Adrenal gland (tissue), 12 donors: ENCODE results near the gene F7. TPM values are rescaled to one million over a fixed set of nuclear protein-coding genes. Genes with fewer than 3 reads are reported as not detected.
A peak's percentile ranks its signal among the peaks of the same experiment; 100 is the strongest.

ENCODE experiments used
- DNase-seq, 7 donors: peaks; one replicate each; pipeline ENCODE4 v3.0.0-alpha.2; 2019 to 2020
- H3K27ac ChIP-seq, 5 donors: fragments of 200-600 bp; sonication (generic) in 4 of 5; 1 replicate in 3 of 5; 2 replicates in 2 of 5; pipeline versions ENCODE4 v1.5.1 to v1.8.0; 2016 to 2020; ENCODE audit warnings: mild to moderate bottlenecking in 1 of 5
- H3K27me3 ChIP-seq: fragments of 200-600 bp; 2 replicates; pipeline ENCODE4 v1.8.0; 2021
- H3K36me3 ChIP-seq, 2 donors: fragments of 200-600 bp; replicated peaks in 1 of 2; 1 replicate in 1 of 2; 2 replicates in 1 of 2; pipeline versions ENCODE4 v1.5.1 to v1.8.0; 2018 to 2022
- H3K4me1 ChIP-seq, 2 donors: fragments of 200-600 bp; replicated peaks in 1 of 2; 1 replicate in 1 of 2; 2 replicates in 1 of 2; pipeline versions ENCODE4 v1.5.1 to v1.8.0; 2018 to 2021
- H3K4me3 ChIP-seq, 4 donors: fragments of 200-600 bp; sonication (generic) in 3 of 4; one replicate each; pipeline ENCODE4 v1.5.1; 2016 to 2018
- H3K9me3 ChIP-seq, 3 donors: fragments of 200-600 bp; sonication (generic) in 1 of 3; replicated peaks in 1 of 3; 1 replicate in 2 of 3; 2 replicates in 1 of 3; pipeline versions ENCODE4 v1.5.1 to v1.8.0; 2016 to 2021
- POLR2A ChIP-seq, 2 donors: fragments of 450-650 bp; IDR thresholded peaks; one replicate each; pipeline ENCODE4 v1.6.1; 2017; ENCODE audit warnings: antibody characterized with exemption in 2 of 2, mild to moderate bottlenecking in 2 of 2, moderate library complexity in 1 of 2
- WGBS, 4 donors: extraction: QIAGEN DNeasy Blood & Tissue Kit in 2 of 4; methylation state at CpG; one replicate each; pipeline versions ENCODE4 v1.1.5 to v1.1.7; 2013 to 2017; 5-methylcytosine and 5-hydroxymethylcytosine counted together
- intact Hi-C, 2 donors: fragments of 100-400 bp; cut with DNase I; formaldehyde crosslinking; loops; one replicate each; pipeline versions ENCODE4 v1.14.1 to v1.15.0; 2022 to 2023
- polyA plus RNA-seq, 3 donors: library from polyadenylated mRNA; stranded (reverse); fragments of 200-250 nt in 2 of 3; fragments of 350-450 nt in 1 of 3; fragmentation: Illumina TruSeq in 1 of 3; extraction: RNeasy Lipid Tissue Mini Kit (QIAGEN cat#74804) in 1 of 3; gene quantifications; one replicate each; pipeline ENCODE4 v1.2.3, GENCODE V29; 2013 to 2014
- total RNA-seq, 9 donors: library from RNA; depleted of rRNA in 4 of 9; stranded (reverse); fragments of >200 nt in 4 of 9; fragments of 120-200 nt in 1 of 9; fragmentation: NEBNext Ultra II Directional in 1 of 9; extraction: Animal tissue kit (Norgen Biotek cat#: 25700) in 1 of 9; gene quantifications; one replicate each; pipeline versions ENCODE4 v1.1.0 to v1.2.4, GENCODE V29; 2013 to 2023
- TF ChIP-seq, protein P1 (sequence below), 6 experiments: fragments of 450-650 bp in 4 of 6; fragments of 200-600 bp in 2 of 6; sonication (generic) in 1 of 6; IDR thresholded peaks; 1 replicate in 5 of 6; 2 replicates in 1 of 6; pipeline versions ENCODE4 v1.5.1 to v1.8.0; 2016 to 2021; ENCODE audit warnings: antibody characterized with exemption in 6 of 6, mild to moderate bottlenecking in 2 of 6, moderate library complexity in 1 of 6
- donor health status: healthy with polysubstance abuse.
- donor health status: Bipolar disorder and iron deficiency.
- donor health status: DM: yes; HTN: yes; CAD: no.
- donor health status: DM: no; HTN: no; CAD: no.
- donor health status: DM: no; HTN: no; CAD: no.
- donor health status: DM: yes; HTN: yes; CAD: no.

The F7 gene
- total and polyA plus RNA-seq, 12 donors: 0.05 to 0.61 (median 0.08) TPM; not detected in 7

DNA sequence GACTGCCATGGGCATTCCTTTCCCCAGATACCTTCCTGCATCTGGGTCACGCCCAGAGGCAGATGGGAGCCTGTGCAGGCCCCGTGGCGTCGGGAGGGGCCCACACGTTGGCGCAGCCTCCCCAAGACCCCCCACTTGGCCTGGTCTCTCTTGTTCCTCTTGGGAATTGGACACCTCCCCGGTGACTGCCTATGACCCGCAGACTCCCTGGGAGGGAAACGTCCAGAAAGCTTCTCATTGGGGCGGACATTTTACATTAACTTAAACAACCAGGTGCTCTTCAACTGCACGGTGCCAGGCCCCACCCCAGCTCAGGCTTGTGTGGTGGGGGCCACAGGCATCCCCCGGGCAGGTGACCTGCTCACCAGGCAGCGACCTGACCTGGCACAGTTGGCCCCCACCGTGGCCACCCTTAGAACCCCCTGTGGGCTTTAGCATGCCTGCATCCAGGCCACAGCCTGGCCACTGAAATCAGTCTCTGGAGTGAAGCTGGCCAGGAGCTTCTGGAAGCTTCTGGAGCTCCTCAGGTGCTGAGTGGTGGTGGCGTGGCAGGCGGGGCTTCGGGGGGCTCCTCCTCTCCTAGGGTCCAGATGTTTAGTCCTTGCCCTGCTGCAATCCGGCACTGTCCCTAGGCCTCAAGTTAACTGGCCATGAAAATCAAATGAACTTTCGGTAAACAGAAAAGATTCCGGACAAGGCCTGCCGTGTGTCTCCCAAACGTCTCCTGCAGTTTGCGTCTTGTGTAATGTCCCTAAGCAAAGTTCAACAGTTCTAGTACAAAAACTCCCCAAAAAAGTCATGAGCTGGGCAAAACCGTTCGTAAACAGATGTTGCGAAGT lies 44.3 kb downstream of the F7 start:
- intact Hi-C loops: no loop called here
- no peak overlapping the region for H3K27ac ChIP-seq
- no peak overlapping the region for H3K4me3 ChIP-seq
- no peaks in the 10 kb centered on the region for H3K36me3 ChIP-seq
- no peaks in the 10 kb centered on the region for H3K27me3 ChIP-seq
- TF ChIP-seq, protein P1, sequence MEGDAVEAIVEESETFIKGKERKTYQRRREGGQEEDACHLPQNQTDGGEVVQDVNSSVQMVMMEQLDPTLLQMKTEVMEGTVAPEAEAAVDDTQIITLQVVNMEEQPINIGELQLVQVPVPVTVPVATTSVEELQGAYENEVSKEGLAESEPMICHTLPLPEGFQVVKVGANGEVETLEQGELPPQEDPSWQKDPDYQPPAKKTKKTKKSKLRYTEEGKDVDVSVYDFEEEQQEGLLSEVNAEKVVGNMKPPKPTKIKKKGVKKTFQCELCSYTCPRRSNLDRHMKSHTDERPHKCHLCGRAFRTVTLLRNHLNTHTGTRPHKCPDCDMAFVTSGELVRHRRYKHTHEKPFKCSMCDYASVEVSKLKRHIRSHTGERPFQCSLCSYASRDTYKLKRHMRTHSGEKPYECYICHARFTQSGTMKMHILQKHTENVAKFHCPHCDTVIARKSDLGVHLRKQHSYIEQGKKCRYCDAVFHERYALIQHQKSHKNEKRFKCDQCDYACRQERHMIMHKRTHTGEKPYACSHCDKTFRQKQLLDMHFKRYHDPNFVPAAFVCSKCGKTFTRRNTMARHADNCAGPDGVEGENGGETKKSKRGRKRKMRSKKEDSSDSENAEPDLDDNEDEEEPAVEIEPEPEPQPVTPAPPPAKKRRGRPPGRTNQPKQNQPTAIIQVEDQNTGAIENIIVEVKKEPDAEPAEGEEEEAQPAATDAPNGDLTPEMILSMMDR (IDR thresholded peaks at IDR 0.05): no peak
- no peak for TF ChIP-seq POLR2A (IDR thresholded peaks at IDR 0.05)
- WGBS, 4 donors: 90 to 93% (median 92%) methylated on average over 18 to 26 of the region's 26 CpGs
- no peaks in the 10 kb centered on the region for H3K9me3 ChIP-seq
- H3K4me1 ChIP-seq: peaks cover 16 to 24% of the 10 kb centered on the region in 2 donors
- no peak for DNase-seq

DNA sequence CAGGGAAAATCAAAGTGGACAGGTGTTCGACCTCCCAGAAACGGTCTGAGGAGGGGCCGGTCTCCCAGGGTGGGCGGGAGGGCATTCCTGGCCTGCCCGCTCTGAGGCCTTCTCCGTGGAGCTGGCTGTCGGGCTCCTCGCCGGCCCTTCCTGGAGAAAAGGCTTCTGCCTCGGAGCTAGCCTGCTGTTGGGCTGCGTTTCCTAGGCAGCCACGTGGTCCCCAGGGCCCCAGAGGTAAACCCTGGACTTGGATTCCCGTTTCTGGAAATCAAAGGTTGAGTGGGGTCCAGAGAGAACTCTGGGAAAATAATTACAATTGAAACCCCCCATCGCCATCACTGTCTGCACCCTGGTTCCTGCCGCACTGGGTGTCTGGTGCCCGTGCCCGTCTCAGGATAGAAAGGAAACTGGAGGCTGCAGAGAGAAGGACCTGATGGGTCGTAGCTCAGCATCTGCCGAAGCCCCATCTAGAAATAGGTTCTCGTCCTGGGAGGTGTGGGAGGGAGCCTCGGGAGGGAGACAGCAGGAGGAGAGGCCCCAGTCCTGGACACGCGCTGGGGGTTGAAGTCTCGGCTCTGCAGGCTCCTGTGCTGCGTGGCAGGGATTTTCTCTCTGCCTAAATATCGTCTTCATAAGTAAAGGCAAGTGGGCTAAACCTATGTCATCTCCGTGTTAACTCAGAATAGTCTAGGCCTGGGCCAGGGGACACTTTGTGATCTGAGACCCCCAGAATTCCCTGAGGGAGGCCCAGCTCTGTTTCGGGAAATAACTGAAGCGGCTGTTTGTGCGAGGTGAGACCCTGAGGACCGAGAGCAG lies 45.2 kb downstream of the F7 start:
- Histone ChIP-seq H3K27me3 (no peaks in the 10 kb centered on the region), H3K36me3 (no peaks in the 10 kb centered on the region), H3K27ac (no peak overlapping the region), H3K4me1 (peaks cover 16 to 24% of the 10 kb centered on the region in 2 donors), H3K4me3 (no peak overlapping the region), H3K9me3 (no peaks in the 10 kb centered on the region)
- DNase-seq: peak in 1 of 7 donors; percentile 46
- intact Hi-C loops: no loop called here
- TF ChIP-seq, protein P1 (IDR thresholded peaks at IDR 0.05): no peak
- TF ChIP-seq POLR2A (IDR thresholded peaks at IDR 0.05): no peak
- WGBS, 4 donors: 91 to 94% (median 93%) methylated on average over 18 to 31 of the region's 31 CpGs

DNA sequence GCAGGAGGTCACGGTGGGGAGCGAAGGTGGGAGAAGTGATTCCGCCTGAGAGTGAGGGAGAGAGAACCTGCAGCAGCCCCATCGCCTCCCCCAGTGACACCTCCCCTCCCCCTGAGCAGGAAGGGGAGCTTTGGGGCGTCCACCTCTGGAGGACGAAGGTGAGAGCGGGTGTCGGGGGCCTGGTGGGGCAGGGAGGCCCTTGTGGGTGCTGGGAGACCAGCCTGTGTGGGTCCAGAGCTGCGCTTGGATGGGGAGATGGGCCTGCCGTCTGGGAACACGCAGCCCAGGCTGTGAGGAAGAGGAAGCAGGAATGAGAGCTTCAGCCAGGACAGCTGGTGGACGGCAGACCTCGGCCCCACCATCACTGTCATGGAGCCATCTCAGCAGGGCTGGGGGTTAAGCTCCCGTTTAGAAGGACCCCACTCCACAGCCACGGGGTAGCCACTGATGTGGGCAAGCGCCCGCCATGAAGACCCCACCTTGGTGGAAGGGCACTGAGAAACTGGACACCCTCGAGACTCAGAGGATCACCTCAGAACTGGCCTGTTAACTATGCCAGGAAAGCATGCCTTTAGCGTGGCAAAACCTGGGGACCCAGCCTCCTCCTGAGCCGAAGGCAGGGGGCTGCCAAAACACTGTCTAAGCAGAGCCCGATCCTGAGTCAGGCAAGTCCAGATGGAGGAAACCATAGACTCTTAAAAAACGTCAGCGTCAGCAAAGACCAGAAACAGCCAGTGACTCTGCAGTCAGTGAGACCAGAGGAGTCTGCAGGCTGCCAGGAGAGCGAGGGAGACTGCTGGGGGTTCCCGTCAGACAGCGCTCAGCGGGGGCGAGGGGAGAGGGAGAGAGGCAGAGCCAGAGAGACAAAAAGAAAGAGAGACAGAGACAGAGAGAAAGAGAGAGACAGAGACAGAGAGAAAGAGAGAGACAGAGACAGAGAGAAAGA lies 46.4 kb downstream of the F7 start:
- H3K27me3 ChIP-seq: no peaks in the 10 kb centered on the region
- no peaks in the 10 kb centered on the region for H3K36me3 ChIP-seq
- H3K4me1 ChIP-seq: peaks cover 16 to 24% of the 10 kb centered on the region in 2 donors
- TF ChIP-seq, protein P1 (IDR thresholded peaks at IDR 0.05): no peak
- DNase-seq: peak in 5 of 7 donors; percentile 38 to 61 (median 47)
- 58 to 64% (median 61%) methylated on average over 17 to 28 of the region's 28 CpGs for WGBS, 4 donors
- intact Hi-C loops: no loop called here
- H3K27ac ChIP-seq: peak overlapping the region in 3 of 5 donors; percentile 85 to 92 (median 85)
- H3K4me3 ChIP-seq: peak overlapping the region in 1 of 4 donors; percentile 18
- H3K9me3 ChIP-seq: no peaks in the 10 kb centered on the region
